IMR-90 (cell line): Measurements from ENCODE around the gene CDH15.

Experiments used
- CTCF ChIP-seq: conservative IDR thresholded peaks from 2 replicates; pipeline ENCODE4 v1.5.1; 2012; ENCODE audit warnings: mild to moderate bottlenecking, low read depth, low read length, improper control_type of control experiment
- POLR2A ChIP-seq: IDR thresholded peaks from 2 replicates; pipeline ENCODE4 v1.6.1; 2012; ENCODE audit warnings: mild to moderate bottlenecking, low read depth, low read length
- RAD21 ChIP-seq: IDR thresholded peaks from 2 replicates; pipeline ENCODE4 v1.6.1; 2012; ENCODE audit warnings: low read length, improper control_type of control experiment
- USF2 ChIP-seq: fragments of 150-350 bp; IDR thresholded peaks from 2 replicates; pipeline ENCODE4 v1.6.1; 2017; ENCODE audit warnings: mild to moderate bottlenecking, antibody characterized with exemption, low read length, low read depth

- no peak for TF ChIP-seq CTCF
- no peak for TF ChIP-seq POLR2A
- TF ChIP-seq RAD21: no peak
- no peak for TF ChIP-seq USF2
Measured at GRCh38 chr16:89132194-89133005, 39.1 kb upstream of the CDH15 start.
